ENCODE data around the gene MMP17.
"Not testable (repeated sequence)": the region's sequence is repeated elsewhere in the genome, so short reads cannot be mapped to it uniquely, and the experiment has no call there.

MMP17 gene

DNA sequence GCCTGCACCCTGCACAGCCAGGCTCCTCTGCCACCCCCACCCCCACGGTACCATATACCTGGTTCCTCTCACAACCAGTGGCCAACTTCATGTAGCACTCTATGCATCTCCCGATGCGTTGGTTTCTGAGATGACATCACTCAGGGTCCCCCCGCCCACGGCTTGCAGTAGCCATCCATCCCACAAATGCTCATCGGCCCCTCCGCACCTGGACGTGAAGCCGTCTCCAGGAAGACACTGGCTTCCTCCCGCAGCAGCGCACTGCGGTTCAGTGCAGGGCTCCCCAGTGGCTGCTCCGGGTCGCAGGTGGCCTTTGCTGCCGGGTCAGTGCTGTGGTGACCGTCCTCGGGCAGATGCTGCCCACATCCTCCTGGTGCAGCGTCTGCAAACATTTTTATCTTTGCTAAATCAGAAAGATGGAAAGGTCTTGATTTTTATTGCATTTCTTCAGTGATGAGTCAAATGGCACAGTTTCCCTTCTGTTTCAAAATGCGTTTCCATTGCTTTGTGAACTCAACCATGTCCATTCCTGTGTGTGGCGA lies 27.5 kb upstream of the MMP17 start:
- no peak for DNase-seq

DNA sequence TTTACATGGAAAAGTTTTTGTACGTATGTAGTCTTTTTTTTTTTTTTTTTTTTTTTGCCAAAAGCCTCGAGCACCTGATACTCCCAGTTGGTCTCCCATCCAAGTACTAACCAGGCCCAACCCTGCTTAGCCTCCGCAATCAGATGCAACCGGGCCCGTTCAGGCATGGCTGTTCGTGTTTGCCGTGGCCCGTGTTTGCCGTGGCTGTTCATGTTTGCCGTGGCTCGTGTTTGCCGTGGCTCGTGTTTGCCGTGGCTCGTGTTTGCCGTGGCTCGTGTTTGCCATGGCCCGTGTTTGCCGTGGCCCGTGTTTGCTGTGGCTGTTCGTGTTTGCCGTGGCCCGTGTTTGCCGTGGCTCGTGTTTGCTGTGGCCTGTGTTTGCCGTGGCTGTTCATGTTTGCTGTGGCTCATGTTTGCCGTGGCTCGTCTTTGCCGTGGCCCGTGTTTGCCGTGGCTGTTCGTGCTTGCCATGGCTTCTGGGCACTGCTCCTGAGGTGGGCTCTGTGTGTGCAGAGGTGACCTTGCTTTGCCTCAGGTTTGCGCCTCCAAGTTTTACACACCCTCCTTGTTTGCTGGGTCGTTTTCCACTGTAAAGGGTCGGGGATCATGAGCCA lies 26.8 kb upstream of the MMP17 start:
- DNase-seq: no peak

DNA sequence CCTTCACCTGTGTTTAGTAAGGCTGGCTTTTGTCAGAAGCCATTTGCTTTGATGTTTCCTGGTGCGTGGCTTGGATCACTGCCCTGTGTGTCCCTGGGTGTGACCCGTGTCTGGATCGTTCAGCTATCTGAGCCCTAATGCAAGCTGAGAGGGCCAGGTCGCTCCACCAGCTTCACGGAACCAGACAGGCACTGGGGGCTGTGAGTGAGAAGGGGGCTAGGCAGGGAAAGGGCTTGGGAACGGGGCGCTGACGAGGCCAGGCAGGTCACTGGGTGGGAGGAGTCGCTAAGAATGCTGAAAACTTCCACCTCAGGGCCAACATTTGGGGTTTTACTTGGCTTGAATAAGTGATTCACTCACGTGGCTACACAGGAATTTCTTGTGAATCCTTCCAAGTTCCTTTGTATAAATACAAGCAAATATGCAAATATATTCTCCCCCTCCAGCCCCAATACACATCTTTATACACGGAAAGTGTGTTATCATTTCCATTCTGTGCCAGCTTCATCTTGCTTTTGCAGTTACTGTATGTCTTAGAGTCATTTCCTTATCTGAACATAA lies 24.2 kb upstream of the MMP17 start:
- no peak for DNase-seq

DNA sequence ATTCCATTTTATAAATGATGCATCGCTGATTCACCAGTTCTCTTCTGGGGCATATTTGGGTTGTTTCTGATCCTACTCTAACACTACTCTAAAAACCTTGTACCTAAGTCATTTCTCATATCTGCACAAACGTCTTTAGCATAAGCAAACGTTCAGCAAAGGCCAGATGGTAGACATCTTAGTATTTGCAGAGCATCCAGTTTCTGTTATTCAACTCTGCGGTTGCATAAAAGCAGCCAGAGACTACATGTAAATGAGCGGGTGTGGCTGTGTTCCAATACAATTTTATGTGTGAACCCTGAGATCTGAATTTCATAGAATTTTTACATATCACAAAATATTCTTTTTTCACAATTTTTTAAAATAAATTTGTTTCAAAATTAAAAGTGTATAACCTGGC lies 22.8 kb upstream of the MMP17 start:
- DNase-seq: peak; percentile 6

DNA sequence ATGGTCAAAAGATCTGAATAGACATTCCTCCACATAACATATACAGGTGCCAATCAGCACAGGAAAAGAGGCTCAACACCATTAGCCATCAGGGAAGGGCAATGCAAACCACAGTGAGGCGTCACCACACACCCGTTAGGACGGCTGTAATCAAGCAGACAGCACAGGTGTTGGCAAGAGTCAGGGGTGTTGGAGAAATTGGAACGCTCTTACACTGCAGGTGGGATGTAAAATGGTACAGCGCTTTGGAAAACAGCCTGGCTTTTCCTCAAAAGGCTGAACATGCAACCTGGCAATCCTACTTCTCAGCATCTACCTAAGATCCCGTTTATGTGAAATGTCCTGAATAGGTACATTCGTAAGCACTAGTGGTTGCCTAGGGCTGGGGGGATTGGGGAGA lies 21.5 kb upstream of the MMP17 start:
- DNase-seq: peak; percentile 37

DNA sequence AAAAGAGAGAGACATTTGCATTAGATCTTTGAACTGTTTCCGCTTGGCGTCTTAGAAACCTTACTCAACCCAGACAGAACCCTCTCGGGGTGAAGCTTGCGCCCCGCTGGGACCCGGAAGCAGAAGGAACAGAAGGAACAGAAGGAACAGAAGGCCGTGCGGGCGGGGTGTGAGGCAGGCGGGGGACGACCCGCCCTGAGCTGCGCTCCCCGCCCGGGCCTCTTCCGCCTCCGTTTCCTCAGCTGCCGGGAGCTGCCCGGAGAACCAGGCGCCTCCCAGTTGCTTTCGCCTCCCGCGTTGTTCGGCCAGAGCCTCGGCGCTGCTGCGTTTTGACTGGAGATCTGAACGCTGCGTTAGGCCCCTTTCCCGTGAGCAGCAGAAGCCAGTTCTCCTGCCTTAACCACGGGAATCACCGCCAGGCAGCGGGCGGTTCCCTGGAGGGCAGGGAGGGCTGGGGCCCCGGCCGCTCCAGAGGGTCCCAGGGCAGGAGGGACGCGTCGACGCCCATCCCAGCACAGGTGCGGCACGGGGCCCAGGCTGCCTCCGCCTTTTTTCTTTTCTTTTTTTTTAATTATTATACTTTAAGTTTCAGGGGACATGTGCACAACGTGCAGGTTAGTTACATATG lies 19.3 kb upstream of the MMP17 start:
- no peak for DNase-seq

DNA sequence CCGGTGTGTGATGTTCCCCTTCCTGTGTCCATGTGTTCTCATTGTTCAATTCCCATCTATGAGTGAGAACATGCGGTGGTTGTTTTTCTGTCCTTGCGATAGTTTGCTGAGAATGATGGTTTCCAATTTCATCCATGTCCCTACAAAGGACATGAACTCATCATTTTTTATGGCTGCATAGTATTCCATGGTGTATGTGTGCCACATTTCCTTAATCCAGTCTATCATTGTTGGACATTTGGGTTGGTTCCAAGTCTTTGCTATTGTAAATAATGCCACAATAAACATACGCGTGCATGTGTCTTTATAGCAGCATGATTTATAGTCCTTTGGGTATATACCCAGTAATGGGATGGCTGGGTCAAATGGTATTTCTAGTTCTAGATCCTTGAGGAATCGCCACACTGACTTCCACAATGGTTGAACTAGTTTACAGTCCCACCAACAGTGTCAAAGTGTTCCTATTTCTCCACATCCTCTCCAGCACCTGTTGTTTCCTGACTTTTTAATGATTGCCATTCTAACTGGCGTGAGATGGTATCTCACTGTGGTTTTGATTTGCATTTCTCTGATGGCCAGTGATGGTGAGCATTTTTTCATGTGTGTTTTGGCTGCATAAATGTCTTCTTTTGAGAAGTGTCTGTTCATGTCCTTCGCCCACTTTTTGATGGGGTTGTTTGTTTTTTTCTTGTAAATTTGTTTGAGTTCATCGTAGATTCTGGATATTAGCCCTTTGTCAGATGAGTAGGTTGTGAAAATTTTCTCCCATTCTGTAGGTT lies 18.5 kb upstream of the MMP17 start:
- DNase-seq: not testable (repeated sequence)

DNA sequence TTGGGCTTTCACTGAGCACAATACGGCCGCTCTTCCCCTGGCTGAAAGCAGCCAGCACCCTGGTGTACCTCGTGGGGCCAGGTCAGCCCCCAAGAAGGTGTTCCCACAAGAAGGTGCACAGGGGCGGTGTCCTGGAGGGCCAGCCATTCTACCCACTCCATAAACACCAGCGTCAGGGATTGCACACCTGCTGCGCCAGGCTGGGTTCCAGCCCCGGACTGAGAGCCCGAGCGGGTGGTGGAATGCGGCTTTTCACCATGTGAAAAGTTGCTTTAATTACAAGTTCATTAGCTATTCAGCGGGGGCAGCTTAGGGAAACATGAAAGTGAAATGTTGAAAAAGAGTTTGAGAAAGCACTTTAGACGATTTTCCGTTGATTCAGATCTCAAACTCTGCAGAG lies 17.5 kb upstream of the MMP17 start:
- no peak for DNase-seq

DNA sequence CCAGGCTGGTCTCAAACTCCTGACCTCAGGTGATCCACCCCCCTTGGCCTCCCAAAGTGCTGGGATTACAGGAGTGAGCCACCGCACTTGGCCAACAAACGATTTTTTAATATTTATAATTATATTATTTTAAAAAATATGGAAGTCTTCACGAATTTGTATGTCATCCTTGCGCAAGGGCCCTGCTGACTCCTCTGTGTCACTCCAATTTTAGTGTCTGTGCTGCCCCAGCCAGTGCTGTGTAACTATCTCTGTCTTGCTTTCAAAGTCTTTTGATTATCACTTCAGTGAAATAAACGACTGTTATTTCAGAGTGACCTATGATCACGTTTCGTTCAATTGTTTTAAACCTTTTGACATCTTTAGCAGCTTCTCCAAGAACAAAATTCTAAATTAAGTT lies 13.1 kb upstream of the MMP17 start:
- DNase-seq: no peak

DNA sequence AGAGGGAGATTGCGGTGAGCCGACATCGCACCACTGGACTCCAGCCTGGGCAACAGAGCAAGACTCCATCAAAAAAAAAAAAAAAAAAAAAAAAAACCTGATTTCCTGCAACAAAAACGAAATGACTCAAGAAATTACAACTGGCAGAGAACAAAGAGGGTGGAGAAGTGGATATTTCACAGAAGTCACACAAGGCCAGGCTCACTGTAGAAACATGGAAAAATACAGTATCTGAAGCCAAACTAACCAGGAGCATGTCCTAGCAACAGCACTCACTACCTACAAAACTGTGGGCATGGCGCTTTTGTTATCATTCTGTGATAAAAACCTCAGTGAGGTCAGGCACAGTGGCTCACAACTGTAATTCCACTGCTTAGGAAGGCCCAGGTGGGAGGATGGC lies 11.7 kb upstream of the MMP17 start:
- DNase-seq: no peak

DNA sequence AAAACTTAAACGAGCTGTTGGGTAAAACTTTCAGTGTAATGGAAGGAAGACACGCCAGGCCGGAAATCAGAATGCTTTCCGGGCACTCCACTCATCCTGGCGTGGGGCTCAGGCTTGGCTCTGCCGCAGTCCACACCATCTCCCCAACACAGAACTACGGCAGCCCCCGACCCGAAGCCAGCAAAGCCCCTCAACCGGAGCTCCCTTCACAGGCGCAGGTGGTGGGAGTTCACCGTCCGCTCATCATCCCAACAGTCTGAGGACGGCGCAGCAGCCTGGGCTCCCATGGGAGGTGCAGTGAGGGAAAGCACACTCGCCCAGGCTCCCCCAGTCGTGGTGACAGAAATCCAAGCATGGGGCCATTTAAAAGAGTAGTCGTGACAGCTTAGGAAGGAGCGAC lies 11.0 kb upstream of the MMP17 start:
- no peak for DNase-seq

DNA sequence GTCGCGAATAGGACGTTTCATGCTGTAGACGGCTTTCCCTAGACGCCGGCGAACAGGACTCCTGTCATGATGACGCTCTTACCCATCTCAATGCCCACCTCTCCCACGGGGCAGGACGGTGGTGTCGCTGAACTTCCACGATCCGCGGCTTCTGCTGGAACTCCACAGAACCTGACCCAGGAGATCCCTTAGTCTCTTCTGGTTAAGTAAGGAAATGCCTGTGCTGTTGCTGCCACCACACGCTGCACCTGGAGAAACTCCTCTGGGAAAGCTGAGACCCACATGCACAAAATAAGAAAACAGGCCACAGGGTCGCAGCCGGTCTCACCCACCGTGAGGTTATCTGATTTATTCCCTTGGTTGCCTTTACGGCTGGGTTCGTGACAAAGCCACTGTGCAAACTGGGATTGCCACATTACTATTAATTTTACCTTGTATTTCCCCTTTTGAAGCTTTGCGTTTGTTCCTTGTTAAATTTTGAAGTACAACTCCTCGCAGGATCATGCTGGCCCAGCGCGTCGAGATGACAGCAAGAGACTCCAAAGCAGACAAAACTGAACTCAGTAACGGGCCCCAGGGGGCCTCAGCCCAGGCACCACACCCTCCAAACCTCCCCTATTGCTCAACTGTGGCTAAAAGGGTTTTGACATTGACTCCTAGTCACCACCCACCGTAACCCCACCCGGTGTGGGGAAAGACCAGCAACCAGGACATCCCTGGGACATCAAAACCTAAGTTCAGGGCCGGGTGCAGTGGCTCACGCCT lies 9.2 kb upstream of the MMP17 start:
- no peak for DNase-seq

DNA sequence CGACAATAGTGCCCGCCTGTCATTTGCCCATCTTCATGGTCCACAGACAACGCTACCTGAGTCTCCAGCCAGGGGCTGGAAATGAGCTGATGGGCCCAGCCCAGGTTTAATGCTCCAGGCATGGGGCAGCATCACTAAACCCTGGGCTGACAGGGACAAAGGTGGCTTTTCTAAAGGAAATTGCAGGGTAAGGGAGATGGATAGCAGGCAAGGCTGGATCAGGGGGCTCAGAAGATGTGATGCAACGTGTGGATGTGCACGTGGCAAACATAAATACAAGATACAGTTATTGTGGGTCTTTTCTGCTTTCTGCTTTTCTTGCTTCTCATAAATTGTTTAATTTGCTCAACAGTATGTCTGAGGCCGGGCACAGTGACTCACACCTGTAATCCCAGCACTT lies 3.7 kb upstream of the MMP17 start:
- DNase-seq: no peak

DNA sequence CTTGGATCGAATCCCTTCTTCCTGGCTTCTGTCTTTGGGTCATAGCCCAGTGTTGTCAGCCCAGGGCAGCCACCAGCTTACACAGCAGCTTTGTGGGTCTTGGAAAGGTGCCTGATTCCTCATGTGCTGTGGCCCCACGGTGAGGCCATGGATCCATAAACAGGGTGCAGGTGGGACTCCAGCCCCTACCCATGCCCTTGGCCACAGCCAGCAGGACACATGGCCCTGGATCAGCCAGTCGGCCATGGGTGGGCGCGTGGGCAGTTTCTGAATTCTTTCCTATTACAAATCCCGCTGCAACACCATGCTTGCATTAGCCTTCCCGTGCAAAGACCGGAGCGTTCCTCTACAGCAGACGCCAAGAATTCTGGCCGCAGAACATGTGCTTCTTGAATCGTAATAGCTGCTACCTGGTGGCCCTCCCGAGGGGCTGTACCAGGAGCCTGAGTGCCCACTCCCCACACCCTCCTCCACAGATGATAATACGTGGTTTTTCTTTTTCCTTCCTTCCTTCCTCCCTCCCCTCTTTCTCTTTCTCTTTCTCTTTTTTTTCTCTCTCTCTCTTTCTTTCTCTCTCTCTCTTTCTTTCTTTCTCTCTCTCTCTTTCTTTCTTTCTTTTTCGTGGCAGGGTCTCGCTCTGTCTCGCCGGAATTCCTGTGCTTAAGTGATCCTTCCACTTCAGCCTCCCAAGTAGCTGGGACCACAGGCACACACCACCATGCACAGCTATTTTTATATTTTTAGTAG lies 2.9 kb upstream of the MMP17 start:
- no peak for DNase-seq

DNA sequence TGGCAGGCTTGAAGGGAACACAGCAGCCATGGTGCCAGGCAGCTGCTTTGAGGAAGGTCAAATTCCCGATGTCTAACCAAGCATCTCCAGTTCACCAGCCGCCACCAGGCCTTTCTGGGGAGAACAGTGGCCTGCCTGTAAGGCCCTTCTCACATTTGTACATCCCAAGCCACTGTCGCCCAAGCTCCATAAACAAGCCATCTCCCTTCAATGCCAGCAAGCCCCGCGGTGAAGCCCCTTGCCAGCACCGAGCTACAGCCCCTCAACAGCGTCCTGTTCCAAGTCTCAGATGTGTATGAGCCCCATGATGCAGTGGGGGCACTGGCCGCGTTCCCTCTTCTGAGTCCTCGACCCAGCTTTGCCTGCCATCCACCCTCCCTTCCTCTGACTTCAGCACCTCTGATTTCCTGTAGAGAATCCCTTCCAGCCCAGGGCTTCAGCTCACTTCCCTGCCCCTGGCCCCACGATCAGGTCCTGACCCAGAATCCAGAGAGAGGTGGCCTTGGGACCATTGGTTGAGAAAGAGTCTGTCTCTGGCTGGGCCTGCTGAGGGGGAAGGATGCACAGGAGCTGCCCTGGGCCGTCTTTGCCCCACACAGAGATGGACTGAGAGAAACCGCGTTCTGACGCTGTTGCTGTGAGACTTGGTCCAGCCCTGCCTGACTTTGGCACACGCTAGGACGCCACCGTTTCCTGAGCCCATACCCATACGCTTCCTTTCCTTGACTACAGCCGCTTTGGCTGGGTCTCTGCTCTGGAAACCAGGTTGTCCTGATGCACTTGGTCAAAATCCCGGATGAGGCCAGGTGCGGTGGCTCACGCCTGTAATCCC lies 1.9 kb upstream of the MMP17 start:
- DNase-seq: no peak

DNA sequence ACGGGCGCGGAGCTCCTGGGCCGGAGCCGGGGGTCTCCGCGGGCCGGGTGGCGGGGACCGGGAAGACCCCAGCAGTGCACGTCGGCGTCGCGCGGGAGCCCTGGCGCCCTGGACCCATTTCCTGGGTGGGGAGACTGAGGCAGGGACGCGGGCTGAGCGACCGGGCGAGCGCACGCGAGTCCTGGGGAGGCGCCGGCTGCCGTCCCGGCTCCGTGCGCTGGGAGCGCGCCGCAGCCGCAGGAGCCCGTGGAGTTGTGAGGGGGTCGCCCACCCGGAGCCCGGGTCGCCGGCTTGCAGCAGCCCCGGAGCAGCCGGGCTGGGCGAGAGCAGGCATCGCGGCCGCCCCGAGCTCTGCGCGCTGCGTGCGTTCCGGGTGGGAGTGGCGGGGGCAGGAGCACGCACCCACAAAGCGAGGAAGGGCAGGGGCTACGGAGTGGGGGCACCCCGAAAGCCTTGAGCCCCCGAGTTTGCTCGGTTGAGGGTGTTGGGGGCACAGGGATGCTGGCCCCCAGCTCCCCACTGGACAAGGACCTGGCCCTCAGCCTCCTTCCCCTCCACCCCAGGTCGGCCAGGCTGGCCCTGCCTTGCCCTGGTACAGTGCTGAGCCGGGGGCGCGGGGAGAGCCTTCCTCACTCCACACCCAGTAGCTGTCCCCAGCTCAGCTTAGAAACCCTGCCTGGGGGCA lies 620 bp downstream of the MMP17 start:
- no peak for DNase-seq

DNA sequence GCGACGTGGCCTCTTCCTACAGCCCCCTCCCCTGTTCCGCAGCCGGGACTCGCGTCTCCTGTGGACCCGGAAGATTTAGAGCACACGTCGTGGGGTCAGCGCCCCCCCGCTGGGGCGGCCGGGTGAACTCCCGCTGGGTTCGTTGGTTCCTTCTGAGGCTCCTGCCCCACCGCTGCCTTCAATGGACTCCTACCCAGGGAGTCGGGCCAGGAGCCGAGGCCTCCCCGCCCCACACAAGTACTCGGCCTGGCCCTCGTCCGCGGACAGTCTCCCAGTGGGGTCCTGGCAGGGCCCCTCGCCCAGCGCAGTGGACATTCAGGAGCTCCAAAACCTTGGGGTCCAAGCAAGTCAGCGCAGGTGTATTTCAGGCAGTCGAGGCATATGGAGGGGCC lies 1.2 kb downstream of the MMP17 start:
- DNase-seq: peak; percentile 8

DNA sequence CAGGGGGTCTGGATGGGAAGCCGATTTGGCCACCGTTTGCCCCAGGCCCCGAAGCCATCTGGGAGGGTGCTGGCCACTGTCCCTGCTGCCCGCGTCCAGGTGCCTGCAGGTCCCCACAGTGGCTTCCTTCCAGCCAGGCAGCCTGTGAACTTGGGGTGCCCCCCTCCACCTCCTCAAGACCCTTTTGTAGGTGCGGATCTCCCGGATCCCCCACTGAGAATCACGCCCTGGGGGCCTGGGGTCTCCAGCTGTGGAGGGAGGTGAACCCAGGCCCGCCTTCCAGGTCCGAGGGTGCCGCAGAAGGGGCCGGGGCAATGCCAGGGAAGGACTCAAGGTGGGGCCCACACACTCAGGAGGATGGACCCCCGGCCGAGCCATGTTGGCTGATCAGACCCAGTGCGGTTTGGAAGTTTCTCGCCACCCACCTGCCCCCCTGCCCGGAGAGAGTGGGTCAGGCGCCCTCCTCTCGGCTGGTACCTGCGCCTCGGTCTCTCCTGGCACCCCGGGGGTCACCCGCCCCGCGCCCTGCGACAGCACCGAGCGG lies 1.7 kb downstream of the MMP17 start:
- no peak for DNase-seq

DNA sequence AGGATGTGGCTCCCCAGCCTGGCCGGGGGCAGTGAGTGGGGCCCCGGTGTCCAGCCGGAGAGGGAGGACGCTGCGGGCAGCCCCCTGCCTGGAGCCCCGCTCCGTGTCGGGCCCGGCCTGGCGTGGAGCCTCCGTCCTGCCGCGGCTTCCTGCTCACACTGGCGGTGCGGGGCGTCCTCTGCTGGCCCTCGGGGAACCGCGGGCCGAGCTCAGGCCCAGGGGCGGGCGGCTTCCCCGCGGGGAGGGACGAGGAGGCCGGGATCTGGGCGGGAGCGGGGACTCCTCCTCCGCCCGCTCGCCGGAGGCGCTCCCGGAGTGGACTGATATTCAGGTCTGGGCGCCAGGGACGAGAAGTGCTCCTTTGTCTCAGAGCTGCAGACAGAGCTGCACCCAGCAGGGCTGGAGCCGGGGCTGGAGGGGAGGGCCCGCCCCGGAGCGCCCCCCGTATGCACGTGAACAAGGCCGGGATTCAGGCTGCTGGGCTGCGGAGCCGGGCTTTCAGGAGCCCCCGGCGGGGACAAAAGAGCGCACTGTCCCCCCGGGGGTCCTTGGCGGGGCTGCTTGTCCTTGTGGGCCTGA lies 2.2 kb downstream of the MMP17 start:
- DNase-seq: peak; percentile 56
